Measurements from ENCODE around the gene RPL13A. TPM values are rescaled to one million over a fixed set of nuclear protein-coding genes. Genes with fewer than 3 reads are reported as not detected.
"Not testable (repeated sequence)": the region's sequence is repeated elsewhere in the genome, so short reads cannot be mapped to it uniquely, and the experiment has no call there.

RPL13A gene
- polyA plus RNA-seq, 2 donors: 1,631 to 2,695 TPM

DNA sequence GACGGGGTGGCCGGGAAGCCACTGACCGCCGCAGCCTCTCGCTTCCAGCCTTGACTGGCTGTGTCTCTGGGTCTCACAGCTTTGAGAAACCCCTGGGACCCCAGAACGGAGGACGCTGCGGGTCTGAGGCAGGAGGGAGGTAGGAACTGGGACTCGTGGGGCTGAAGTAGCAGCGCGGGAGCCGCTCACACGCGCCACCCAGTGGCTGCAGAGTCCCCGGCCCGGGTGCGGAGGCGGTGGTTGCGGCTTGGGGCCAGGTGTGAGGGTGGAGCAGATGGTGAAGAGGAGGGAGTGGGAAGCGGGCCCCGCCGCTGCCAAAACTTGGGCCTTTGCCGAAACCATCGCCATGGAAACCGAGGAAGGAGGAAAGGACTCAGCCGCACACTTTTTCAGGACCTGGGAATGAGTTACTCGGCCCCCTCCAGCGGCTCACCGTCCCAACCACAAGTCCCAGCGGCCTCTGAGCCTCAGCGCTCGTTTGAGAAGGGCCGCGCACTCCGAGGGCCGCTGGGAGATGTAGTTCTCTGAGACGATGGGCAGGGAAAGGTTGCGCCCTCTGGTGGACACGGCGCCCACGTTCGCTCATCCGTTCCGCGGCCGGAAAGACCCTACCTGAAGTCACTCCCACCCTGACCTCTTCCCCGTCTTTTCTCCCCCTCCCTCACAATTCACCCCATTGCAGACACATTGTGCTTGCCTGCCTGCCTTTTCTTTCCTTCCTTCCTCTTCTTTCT lies 43.9 kb upstream of the RPL13A start:
- WGBS, 2 donors: 0% methylated on average over 46 to 47 of the region's 47 CpGs
- H3K27me3 ChIP-seq (ENCODE audit: control insufficient read depth in 1 of 2, insufficient read depth in 2 of 2, low read length in 2 of 2): peaks cover 0 to 5% of the 10 kb centered on the region in 2 donors
- peaks cover 0 to 2% of the 10 kb centered on the region in 2 donors for H3K4me1 ChIP-seq (ENCODE audit: control insufficient read depth in 2 of 2, insufficient read depth in 2 of 2, low read length in 1 of 2)
- peak overlapping the region; percentile 61 to 70 for H3K4me3 ChIP-seq (ENCODE audit: low read depth in 1 of 2, low read length in 2 of 2)
- H3K9me3 ChIP-seq (ENCODE audit: control insufficient read depth in 2 of 2, insufficient read depth in 1 of 2, low read depth in 1 of 2, low read length in 1 of 2): no peaks in the 10 kb centered on the region
- H3K36me3 ChIP-seq (ENCODE audit: control insufficient read depth in 2 of 2, insufficient read depth in 2 of 2, low read length in 1 of 2): peaks cover 3 to 11% of the 10 kb centered on the region in 2 donors
- H3K27ac ChIP-seq (ENCODE audit: low read depth in 2 of 2, low read length in 1 of 2): peak overlapping the region; percentile 80 to 86

DNA sequence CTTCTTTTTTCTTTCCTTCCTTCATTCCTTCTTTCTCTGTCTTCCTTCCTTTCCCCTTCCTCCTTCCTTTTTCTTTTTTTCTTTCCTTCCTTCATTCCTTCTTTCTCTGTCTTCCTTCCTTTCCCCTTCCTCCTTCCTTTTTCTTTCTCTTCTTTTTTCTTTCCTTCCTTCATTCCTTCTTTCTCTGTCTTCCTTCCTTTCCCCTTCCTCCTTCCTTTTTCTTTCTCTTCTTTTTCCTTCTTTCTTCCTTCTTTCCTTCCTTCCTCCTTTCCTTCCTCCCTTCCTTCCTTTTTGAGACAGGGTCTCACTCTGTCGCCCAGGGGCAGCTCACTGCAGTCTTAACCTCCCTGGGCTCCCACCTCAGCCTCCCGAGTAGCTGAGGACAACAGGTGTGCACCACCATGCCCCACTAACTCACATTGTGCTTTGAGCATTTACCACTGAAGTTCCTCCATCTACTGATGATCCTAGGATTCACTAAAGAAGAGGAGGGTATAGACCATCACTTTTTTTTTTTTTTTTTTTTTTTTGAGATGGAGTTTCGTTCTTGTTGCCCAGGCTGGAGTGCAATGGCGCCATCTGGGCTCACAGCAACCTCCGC lies 43.2 kb upstream of the RPL13A start:
- 46 to 60% methylated on average over 5 of the region's 5 CpGs for WGBS, 2 donors
- not testable (repeated sequence) for H3K4me1 ChIP-seq (ENCODE audit: control insufficient read depth in 2 of 2, insufficient read depth in 2 of 2, low read length in 1 of 2); H3K27me3 ChIP-seq (ENCODE audit: control insufficient read depth in 1 of 2, insufficient read depth in 2 of 2, low read length in 2 of 2); H3K9me3 ChIP-seq (ENCODE audit: control insufficient read depth in 2 of 2, insufficient read depth in 1 of 2, low read depth in 1 of 2, low read length in 1 of 2); H3K27ac ChIP-seq (ENCODE audit: low read depth in 2 of 2, low read length in 1 of 2); H3K4me3 ChIP-seq (ENCODE audit: low read depth in 1 of 2, low read length in 2 of 2)
- H3K36me3 ChIP-seq (ENCODE audit: control insufficient read depth in 2 of 2, insufficient read depth in 2 of 2, low read length in 1 of 2): peaks cover 5 to 13% of the 10 kb centered on the region in 2 donors

DNA sequence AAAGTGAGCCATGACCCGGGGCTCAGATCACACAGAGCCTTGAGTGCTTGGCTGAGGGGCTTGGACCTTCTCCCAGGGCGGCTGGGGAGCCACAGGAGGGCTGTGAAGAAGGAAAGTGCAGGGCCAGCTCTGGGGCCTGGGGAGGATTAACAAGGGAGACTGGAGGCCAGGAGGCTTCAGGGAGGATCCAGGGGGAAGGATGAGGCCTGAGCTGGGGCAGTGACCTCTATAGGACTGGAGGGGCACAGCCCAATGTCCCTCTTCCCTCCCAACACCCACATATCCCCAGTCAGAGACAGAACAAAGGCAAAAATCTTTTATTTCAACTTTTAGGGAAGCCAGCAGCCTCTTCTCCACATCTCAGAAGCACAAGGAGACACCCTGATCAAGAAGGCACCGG lies 41.4 kb upstream of the RPL13A start:
- H3K4me3 ChIP-seq (ENCODE audit: low read depth in 1 of 2, low read length in 2 of 2): no peak overlapping the region
- H3K36me3 ChIP-seq (ENCODE audit: control insufficient read depth in 2 of 2, insufficient read depth in 2 of 2, low read length in 1 of 2): peaks cover 5 to 16% of the 10 kb centered on the region in 2 donors
- H3K27ac ChIP-seq (ENCODE audit: low read depth in 2 of 2, low read length in 1 of 2): no peak overlapping the region
- WGBS, 2 donors: 66 to 87% methylated on average over 3 of the region's 3 CpGs
- H3K9me3 ChIP-seq (ENCODE audit: control insufficient read depth in 2 of 2, insufficient read depth in 1 of 2, low read depth in 1 of 2, low read length in 1 of 2): no peaks in the 10 kb centered on the region
- H3K27me3 ChIP-seq (ENCODE audit: control insufficient read depth in 1 of 2, insufficient read depth in 2 of 2, low read length in 2 of 2): peaks cover 0 to 5% of the 10 kb centered on the region in 2 donors
- H3K4me1 ChIP-seq (ENCODE audit: control insufficient read depth in 2 of 2, insufficient read depth in 2 of 2, low read length in 1 of 2): peaks cover 0 to 2% of the 10 kb centered on the region in 2 donors

DNA sequence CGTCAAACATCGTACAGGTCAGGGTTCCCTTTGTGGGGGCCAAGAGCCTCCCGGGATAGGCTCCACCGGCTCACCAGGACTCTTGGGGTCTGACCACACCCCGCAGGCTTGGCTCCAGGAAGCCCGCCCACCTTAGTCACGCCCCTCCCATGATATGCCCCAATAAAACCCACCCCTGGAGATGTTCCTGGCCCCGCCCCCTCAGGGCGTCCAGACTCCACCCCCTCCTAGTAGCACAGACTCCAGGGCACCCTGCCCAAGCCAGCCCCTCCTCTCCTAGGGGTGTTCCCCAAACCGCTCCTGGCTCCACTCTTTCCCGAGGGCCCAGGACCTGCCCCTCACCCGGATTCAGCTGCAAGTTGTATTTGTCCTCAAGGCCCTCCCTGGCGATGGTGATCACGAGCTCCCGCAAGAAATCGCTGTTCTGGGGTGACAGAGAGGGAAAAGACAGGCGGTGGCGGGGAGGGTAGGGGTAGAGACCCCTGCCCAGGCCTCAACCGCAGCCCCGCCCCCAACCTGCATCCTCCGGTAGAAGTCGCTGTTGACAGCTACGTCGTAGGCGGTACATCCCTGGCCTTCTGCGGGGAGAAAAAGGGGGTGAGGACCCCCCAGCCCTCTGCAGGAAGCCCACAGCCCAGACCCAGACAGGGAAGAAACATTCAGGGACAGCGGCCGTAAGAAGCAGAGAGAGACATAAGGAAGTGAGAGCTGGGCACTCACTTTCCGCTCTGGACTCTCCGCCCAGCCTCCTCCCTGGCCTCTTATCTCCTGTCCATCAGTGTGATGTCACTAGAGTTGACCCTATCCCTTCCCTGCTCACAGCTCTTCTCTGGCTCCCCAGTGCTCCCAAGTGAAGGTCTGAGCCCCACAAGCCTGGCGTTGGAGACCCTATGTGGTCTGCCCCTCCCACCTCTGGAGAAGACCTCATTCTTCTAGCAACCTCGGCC lies 39.6 kb upstream of the RPL13A start:
- Histone ChIP-seq H3K4me1 (ENCODE audit: control insufficient read depth in 2 of 2, insufficient read depth in 2 of 2, low read length in 1 of 2) (no peaks in the 10 kb centered on the region), H3K27ac (ENCODE audit: low read depth in 2 of 2, low read length in 1 of 2) (no peak overlapping the region)
- WGBS, 2 donors: 73 to 82% methylated on average over 31 to 32 of the region's 32 CpGs

DNA sequence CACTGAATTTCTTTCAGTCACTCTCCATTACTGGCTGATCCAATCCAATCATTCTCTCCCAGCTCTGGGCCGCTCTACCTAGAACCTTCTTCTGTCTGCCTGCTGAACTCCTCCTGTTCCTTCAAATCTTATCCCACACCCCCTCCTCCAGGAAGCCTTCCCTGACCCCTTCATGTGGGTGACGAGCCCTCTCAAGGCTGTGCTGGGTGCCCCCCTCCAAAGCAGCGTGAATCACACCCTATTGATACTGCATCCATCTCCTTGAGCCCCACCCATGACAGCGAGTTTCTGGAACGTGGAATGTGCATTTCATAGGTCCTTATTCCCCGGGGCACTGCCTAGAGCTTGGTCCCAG lies 39.0 kb upstream of the RPL13A start:
- no peaks in the 10 kb centered on the region for H3K27me3 ChIP-seq (ENCODE audit: control insufficient read depth in 1 of 2, insufficient read depth in 2 of 2, low read length in 2 of 2)
- no peaks in the 10 kb centered on the region for H3K4me1 ChIP-seq (ENCODE audit: control insufficient read depth in 2 of 2, insufficient read depth in 2 of 2, low read length in 1 of 2)
- peak overlapping the region in 1 of 2 donors; percentile 35 for H3K27ac ChIP-seq (ENCODE audit: low read depth in 2 of 2, low read length in 1 of 2)
- 87 to 93% methylated on average over 6 of the region's 6 CpGs for WGBS, 2 donors
- no peak overlapping the region for H3K4me3 ChIP-seq (ENCODE audit: low read depth in 1 of 2, low read length in 2 of 2)
- peaks cover 5 to 16% of the 10 kb centered on the region in 2 donors for H3K36me3 ChIP-seq (ENCODE audit: control insufficient read depth in 2 of 2, insufficient read depth in 2 of 2, low read length in 1 of 2)
- H3K9me3 ChIP-seq (ENCODE audit: control insufficient read depth in 2 of 2, insufficient read depth in 1 of 2, low read depth in 1 of 2, low read length in 1 of 2): no peaks in the 10 kb centered on the region

More for the DNA sequence above, 39.6 kb upstream of the RPL13A start:
- Histone ChIP-seq H3K27me3 (ENCODE audit: control insufficient read depth in 1 of 2, insufficient read depth in 2 of 2, low read length in 2 of 2) (no peaks in the 10 kb centered on the region), H3K9me3 (ENCODE audit: control insufficient read depth in 2 of 2, insufficient read depth in 1 of 2, low read depth in 1 of 2, low read length in 1 of 2) (no peaks in the 10 kb centered on the region), H3K4me3 (ENCODE audit: low read depth in 1 of 2, low read length in 2 of 2) (no peak overlapping the region), H3K36me3 (ENCODE audit: control insufficient read depth in 2 of 2, insufficient read depth in 2 of 2, low read length in 1 of 2) (peaks cover 5 to 16% of the 10 kb centered on the region in 2 donors)

DNA sequence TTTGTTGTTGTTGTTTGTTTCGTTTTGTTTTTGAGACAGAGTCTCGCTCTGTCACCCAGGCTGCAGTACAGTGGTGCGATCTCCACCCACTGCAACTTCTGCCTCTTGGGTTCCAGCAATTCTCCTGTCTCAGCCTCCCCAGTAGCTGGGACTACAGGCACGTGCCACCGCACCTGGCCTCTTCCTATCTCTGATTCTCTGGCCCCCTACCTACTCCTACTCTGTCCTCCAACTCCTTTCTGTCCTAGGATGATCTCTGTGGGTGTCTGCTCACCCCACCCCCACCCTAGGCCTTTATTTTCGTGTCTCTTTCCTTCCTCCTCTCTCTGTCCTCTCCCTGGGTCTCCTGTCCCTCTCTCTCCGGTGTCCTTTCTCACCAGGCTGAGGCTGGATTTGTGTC lies 37.0 kb upstream of the RPL13A start:
- 79 to 82% methylated on average over 7 of the region's 7 CpGs for WGBS, 2 donors
- Histone ChIP-seq H3K4me3 (ENCODE audit: low read depth in 1 of 2, low read length in 2 of 2) (peak overlapping the region in 1 of 2 donors; percentile 84), H3K4me1 (ENCODE audit: control insufficient read depth in 2 of 2, insufficient read depth in 2 of 2, low read length in 1 of 2) (no peaks in the 10 kb centered on the region)

DNA sequence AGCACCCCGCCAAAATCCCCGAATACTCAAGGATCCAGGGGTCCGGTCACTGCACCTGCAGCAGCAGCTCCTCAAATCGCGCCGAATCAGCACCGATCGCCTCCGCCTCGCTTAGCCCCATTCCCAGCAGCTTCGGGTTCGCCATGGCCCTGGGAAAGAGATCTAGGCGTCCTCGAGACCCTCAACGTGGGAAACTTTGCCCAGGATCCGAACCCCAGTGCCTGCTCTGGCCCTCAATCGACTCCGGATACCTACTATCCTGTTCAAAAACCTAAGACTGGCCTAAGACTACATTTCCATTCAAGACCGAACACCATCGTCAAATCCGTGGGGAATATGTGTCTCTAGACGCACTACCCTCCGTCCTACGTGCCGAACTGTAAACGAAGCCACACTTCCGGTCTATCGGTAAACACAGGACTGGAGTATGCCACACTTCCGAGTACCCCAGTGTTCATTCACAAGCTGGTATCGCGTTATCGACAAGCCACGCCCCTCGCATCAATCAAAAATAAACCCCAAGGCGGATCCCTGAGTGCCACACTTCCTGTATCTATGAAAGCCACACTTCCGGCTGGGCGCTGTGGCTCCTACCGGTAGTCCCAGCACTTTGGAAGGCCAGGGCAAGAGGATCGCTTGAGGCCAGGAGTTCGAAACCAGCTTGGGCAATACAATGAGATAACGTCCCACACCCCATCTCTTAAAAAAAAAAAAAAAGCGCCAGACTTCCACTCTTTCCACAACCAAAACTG lies 35.8 kb upstream of the RPL13A start, which contains the start of gene PIH1D1:
PIH1D1 (minus strand) TSS at position 385 of the 752 bp plus-strand sequence; CDS start at position 145, 240 bp downstream.
- 1% methylated on average over 42 of the region's 42 CpGs for WGBS, 2 donors
- H3K27ac ChIP-seq (ENCODE audit: low read depth in 2 of 2, low read length in 1 of 2): peak within 1 kb of the TSS; percentile 97 to 100
- H3K9me3 ChIP-seq (ENCODE audit: control insufficient read depth in 2 of 2, insufficient read depth in 1 of 2, low read depth in 1 of 2, low read length in 1 of 2): no peaks in the 10 kb centered on the region
- H3K4me1 ChIP-seq (ENCODE audit: control insufficient read depth in 2 of 2, insufficient read depth in 2 of 2, low read length in 1 of 2): no peaks in the 10 kb centered on the region
- H3K36me3 ChIP-seq (ENCODE audit: control insufficient read depth in 2 of 2, insufficient read depth in 2 of 2, low read length in 1 of 2): peaks cover 5 to 14% of the 10 kb centered on the region in 2 donors
- no peaks in the 10 kb centered on the region for H3K27me3 ChIP-seq (ENCODE audit: control insufficient read depth in 1 of 2, insufficient read depth in 2 of 2, low read length in 2 of 2)
- peak within 1 kb of the TSS; percentile 76 to 84 for H3K4me3 ChIP-seq (ENCODE audit: low read depth in 1 of 2, low read length in 2 of 2)

More for the DNA sequence above, 37.0 kb upstream of the RPL13A start:
- peaks cover 5 to 16% of the 10 kb centered on the region in 2 donors for H3K36me3 ChIP-seq (ENCODE audit: control insufficient read depth in 2 of 2, insufficient read depth in 2 of 2, low read length in 1 of 2)
- no peak overlapping the region for H3K27ac ChIP-seq (ENCODE audit: low read depth in 2 of 2, low read length in 1 of 2)
- H3K9me3 ChIP-seq (ENCODE audit: control insufficient read depth in 2 of 2, insufficient read depth in 1 of 2, low read depth in 1 of 2, low read length in 1 of 2): no peaks in the 10 kb centered on the region
- no peaks in the 10 kb centered on the region for H3K27me3 ChIP-seq (ENCODE audit: control insufficient read depth in 1 of 2, insufficient read depth in 2 of 2, low read length in 2 of 2)

DNA sequence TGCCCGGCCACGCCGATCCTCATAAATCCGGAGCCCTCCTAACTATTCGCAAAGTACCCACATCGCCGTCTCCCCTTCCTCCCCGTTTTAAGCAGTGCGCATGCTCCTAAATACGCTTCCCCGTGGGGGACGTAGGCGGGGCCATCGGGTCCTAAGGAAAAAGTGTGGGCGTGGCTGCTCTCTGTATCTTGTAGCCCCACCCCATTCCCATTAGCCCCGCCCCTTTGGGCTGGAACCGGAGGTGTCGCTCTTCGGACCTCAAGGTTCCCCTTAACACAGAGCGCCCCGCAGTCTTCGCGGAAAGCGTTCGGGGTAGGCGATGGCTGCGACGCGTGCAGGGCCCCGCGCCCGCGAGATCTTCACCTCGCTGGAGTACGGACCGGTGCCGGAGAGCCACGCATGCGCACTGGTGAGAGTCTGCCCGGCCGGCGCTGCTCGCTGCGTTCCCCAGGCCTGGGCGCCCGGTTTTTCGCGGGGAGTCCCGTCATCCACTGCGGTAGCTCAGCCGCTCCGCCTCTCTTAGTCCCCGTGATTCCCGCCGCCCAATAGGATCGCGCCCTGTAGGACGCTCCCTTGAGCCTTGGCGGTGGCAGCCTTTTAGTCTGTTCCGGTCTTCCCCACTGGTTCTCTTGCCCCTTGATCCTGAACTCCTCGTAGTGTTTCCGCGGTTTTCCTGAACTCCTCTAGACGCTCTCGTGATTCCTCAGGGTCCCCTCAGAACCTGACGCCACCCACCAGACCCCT lies 34.2 kb upstream of the RPL13A start, which contains the start of gene ALDH16A1:
ALDH16A1 (plus strand) TSS at position 213 of the 744 bp plus-strand sequence; CDS start at position 320, 107 bp downstream.
- Histone ChIP-seq H3K27ac (ENCODE audit: low read depth in 2 of 2, low read length in 1 of 2) (peak within 1 kb of the TSS; percentile 97 to 100), H3K4me3 (ENCODE audit: low read depth in 1 of 2, low read length in 2 of 2) (peak within 1 kb of the TSS; percentile 75 to 84), H3K4me1 (ENCODE audit: control insufficient read depth in 2 of 2, insufficient read depth in 2 of 2, low read length in 1 of 2) (no peaks in the 10 kb centered on the region), H3K27me3 (ENCODE audit: control insufficient read depth in 1 of 2, insufficient read depth in 2 of 2, low read length in 2 of 2) (no peaks in the 10 kb centered on the region), H3K9me3 (ENCODE audit: control insufficient read depth in 2 of 2, insufficient read depth in 1 of 2, low read depth in 1 of 2, low read length in 1 of 2) (no peaks in the 10 kb centered on the region), H3K36me3 (ENCODE audit: control insufficient read depth in 2 of 2, insufficient read depth in 2 of 2, low read length in 1 of 2) (peaks cover 5% of the 10 kb centered on the region in 2 donors)
- WGBS, 2 donors: 0% methylated on average over 62 to 66 of the region's 66 CpGs

Measured in esophagus (tissue), 2 donors.